Endothelial cell of umbilical vein (primary cell): ENCODE measurements around the gene NUDT16L1. TPM values are rescaled to one million over a fixed set of nuclear protein-coding genes. Genes with fewer than 3 reads are reported as not detected.

Experiments
- BruUV-seq: library from RNA; stranded (reverse); fragments of 400-500 nt; replicated peaks from 2 replicates; lab custom pipeline; 2021; lab: Mats Ljungman, UMichigan
- CTCF ChIA-PET: fragments of 300-600, 350-600 bp; sonication (Branson Sonifier 250); formaldehyde crosslinking; loops from one replicate; lab custom pipeline; 2021; ENCODE audit warnings: antibody characterized with exemption, inconsistent platforms; lab: Charles Lee
- POLR2A ChIA-PET: fragments of 300-600, 350-600 bp; sonication (Branson Sonifier 250); formaldehyde crosslinking; loops from one replicate; lab custom pipeline; 2021; ENCODE audit warnings: antibody characterized with exemption, inconsistent platforms; lab: Charles Lee
- DNase-seq: peaks from one replicate; pipeline ENCODE4 v3.0.0-alpha.2; 2011; ENCODE audit warnings: low read depth, low spot score
- FAIRE-seq: peaks from 2 replicates; lab custom pipeline; 2011; peaks lifted over from hg19 to GRCh38; lab: Jason Lieb, UNC
- H2AFZ ChIP-seq: 2 replicates; pipeline ENCODE4 v1.6.0; 2012; ENCODE audit warnings: low read depth, low read length, control low read depth, inconsistent platforms
- H3K27ac ChIP-seq: 2 replicates; pipeline ENCODE4 v1.5.1; 2011; ENCODE audit warnings: low read depth, mild to moderate bottlenecking, control low read depth, low read length, moderate library complexity; ENCODE audit not compliant: insufficient read depth
- H3K27me3 ChIP-seq, 2 experiments: 2 replicates each; pipeline versions ENCODE4 v1.6.0 to v1.6.1; 2011; ENCODE audit warnings: low read length in 2 of 2, mixed read lengths in 1 of 2; ENCODE audit not compliant: control insufficient read depth in 2 of 2, insufficient read depth in 2 of 2
- H3K36me3 ChIP-seq, 2 experiments: 2 replicates in 1 of 2; 3 replicates in 1 of 2; pipeline ENCODE4 v1.5.1; 2011; ENCODE audit warnings: low read length in 2 of 2, mild to moderate bottlenecking in 1 of 2, moderate library complexity in 1 of 2; ENCODE audit not compliant: control insufficient read depth in 2 of 2, insufficient read depth in 2 of 2; ENCODE audit errors: extremely low read depth in 1 of 2
- H3K4me1 ChIP-seq: 3 replicates; pipeline ENCODE4 v1.5.1; 2011; ENCODE audit warnings: mild to moderate bottlenecking, low read length; ENCODE audit not compliant: control insufficient read depth, insufficient read depth; ENCODE audit errors: extremely low read depth
- H3K4me2 ChIP-seq: 2 replicates; pipeline ENCODE4 v1.6.1; 2011; ENCODE audit warnings: low read length, control low read depth, mixed read lengths; ENCODE audit not compliant: insufficient read depth
- H3K4me3 ChIP-seq, 3 experiments: fragments of 200-600 bp in 1 of 3; sonication (generic), shearing (Covaris generic) in 1 of 3; replicated peaks in 1 of 3; 2 replicates each; pipeline ENCODE4 v1.5.1; 2011 to 2016; ENCODE audit warnings: control low read depth in 3 of 3, low read length in 3 of 3, mild to moderate bottlenecking in 2 of 3, inconsistent platforms in 1 of 3, low read depth in 1 of 3, moderate library complexity in 1 of 3; ENCODE audit not compliant: insufficient read depth in 1 of 3
- H3K79me2 ChIP-seq: 2 replicates; pipeline ENCODE4 v1.6.0; 2012; ENCODE audit warnings: low read length, inconsistent platforms; ENCODE audit not compliant: control insufficient read depth, insufficient read depth
- H3K9ac ChIP-seq: replicated peaks from 2 replicates; pipeline ENCODE3; 2011; ENCODE audit warnings: low read length, control low read depth; ENCODE audit not compliant: insufficient read depth; ENCODE audit errors: extremely low read depth
- H3K9me1 ChIP-seq: replicated peaks from 3 replicates; pipeline ENCODE4 v1.6.0; 2011; ENCODE audit warnings: mild to moderate bottlenecking, low read length; ENCODE audit not compliant: control insufficient read depth, insufficient read depth; ENCODE audit errors: extremely low read depth
- H3K9me3 ChIP-seq: replicated peaks from 2 replicates; pipeline ENCODE4 v1.5.1; 2012; ENCODE audit warnings: low read length, inconsistent platforms; ENCODE audit not compliant: control insufficient read depth, insufficient read depth
- H4K20me1 ChIP-seq: replicated peaks from 2 replicates; pipeline ENCODE3; 2011; ENCODE audit warnings: mild to moderate bottlenecking, low read length; ENCODE audit not compliant: control insufficient read depth, insufficient read depth; ENCODE audit errors: extremely low read depth
- CTCF ChIP-seq, 2 donors: IDR thresholded peaks; 1 replicate in 1 of 2; 2 replicates in 1 of 2; pipeline ENCODE4 v1.5.1; 2011; ENCODE audit warnings: low read length in 2 of 2, mild to moderate bottlenecking in 2 of 2, moderate library complexity in 2 of 2, control low read depth in 1 of 2, inconsistent platforms in 1 of 2, low read depth in 1 of 2; ENCODE audit not compliant: insufficient read depth in 1 of 2; ENCODE audit errors: extremely low read depth in 1 of 2
- EZH2 ChIP-seq: IDR thresholded peaks from 2 replicates; pipeline ENCODE4 v1.6.1; 2012; ENCODE audit warnings: borderline replicate concordance, low read depth, mild to moderate bottlenecking, moderate library complexity, low read length, inconsistent platforms; ENCODE audit not compliant: severe bottlenecking
- FOS ChIP-seq: IDR thresholded peaks from 2 replicates; pipeline ENCODE4 v1.6.1; 2011; ENCODE audit warnings: mild to moderate bottlenecking, low read length, moderate library complexity, borderline replicate concordance; ENCODE audit not compliant: insufficient read depth
- GATA2 ChIP-seq: IDR thresholded peaks from 2 replicates; pipeline ENCODE4 v1.7.0; 2011; ENCODE audit warnings: low read depth, mild to moderate bottlenecking, moderate library complexity, mixed read lengths, low read length; ENCODE audit not compliant: insufficient read length, insufficient read depth
- JUN ChIP-seq: IDR thresholded peaks from 2 replicates; pipeline ENCODE4 v1.6.1; 2011; ENCODE audit warnings: borderline replicate concordance, low read depth; ENCODE audit not compliant: insufficient read length, insufficient read depth
- MAX ChIP-seq: IDR thresholded peaks from 2 replicates; pipeline ENCODE4 v1.6.1; 2011; ENCODE audit not compliant: insufficient read depth, insufficient read length
- MYC ChIP-seq: IDR thresholded peaks from one replicate; pipeline ENCODE4 v1.6.1; 2011; ENCODE audit warnings: mild to moderate bottlenecking, low read depth, low read length
- POLR2A ChIP-seq: IDR thresholded peaks from 2 replicates; pipeline ENCODE4 v1.6.1; 2012; ENCODE audit warnings: low read depth, mild to moderate bottlenecking, control low read depth, low read length
- POLR2AphosphoS5 ChIP-seq: IDR thresholded peaks from 2 replicates; pipeline ENCODE4 v1.6.1; 2012; ENCODE audit warnings: low read depth, mild to moderate bottlenecking, control low read depth, low read length, moderate library complexity; ENCODE audit not compliant: insufficient read depth
- dilution Hi-C: fragments of 300-500 bp; cut with MboI; formaldehyde crosslinking; loops from one replicate; pipeline ENCODE4 v1.15.0; 2019; ENCODE audit warnings: low sequenced_read_pairs; ENCODE audit not compliant: extremely low pct_ligation_motif_present
- intact Hi-C: fragments of 100-400 bp; cut with micrococcal nuclease; formaldehyde crosslinking; loops from one replicate; pipeline ENCODE4 v1.10.0; 2022
- polyA plus RNA-seq, 4 experiments: library from polyadenylated mRNA; depleted of rRNA in 3 of 4; stranded (reverse) in 3 of 4; unstranded in 1 of 4; fragments of >200 nt; gene quantifications; 2 replicates each; pipeline versions ENCODE4 v1.2.1 to v1.2.3, GENCODE V29; 2011 to 2012; ENCODE audit warnings: missing spikeins in 1 of 4
- total RNA-seq: library from RNA; stranded (reverse); gene quantifications from 2 replicates; pipeline ENCODE4 v1.2.3, GENCODE V29; 2021

Gene NUDT16L1
- total and polyA plus RNA-seq, 2 donors (not counting 3 experiments of a cell fraction or from before 2014, with no cell fraction given), result 24.7 to 53.1 TPM

GRCh38 chr16:4649744-4650442 lies 43.5 kb upstream of the NUDT16L1 start:
- H3K27me3 ChIP-seq, result no peaks in the 10 kb centered on the region
- no peak overlapping the region for H2AFZ ChIP-seq
- no peak overlapping the region for H3K4me2 ChIP-seq
- H3K36me3 ChIP-seq, result peaks cover 4 to 38% of the 10 kb centered on the region in 2 experiments
- H4K20me1 ChIP-seq, result no peaks in the 10 kb centered on the region
- ChIA-PET CTCF (interaction anchor here (0.6 to 1.9 kb wide), 11 partner anchors 9 to 117 kb away, joined by 3 to 14 read pairs (median 3); partner anchors contain the start of gene MGRN1), POLR2A (no interaction called here)
- H3K9me1 ChIP-seq, result no peaks in the 10 kb centered on the region
- no peak for TF ChIP-seq MAX
- TF ChIP-seq MYC, result no peak
- no peak for TF ChIP-seq POLR2AphosphoS5
- no peak for TF ChIP-seq FOS
- no peak for TF ChIP-seq EZH2
- no peak for TF ChIP-seq CTCF (IDR thresholded peaks at IDR 0.05; ENCODE audit: extremely low read depth in 1 of 2, insufficient read depth in 1 of 2, low read depth in 1 of 2, low read length in 2 of 2)
- TF ChIP-seq GATA2, result no peak
- TF ChIP-seq POLR2A, result no peak
- no peak for TF ChIP-seq JUN
- intact Hi-C loops (loop anchor here (2.0 kb wide), 1 partner anchor 25 kb away; the partner anchor contains the start of gene MGRN1), dilution Hi-C loops (no loop called here)
- H3K4me1 ChIP-seq, result no peaks in the 10 kb centered on the region
- no peak for DNase-seq
- FAIRE-seq, result no peak
- no peak overlapping the region for H3K9ac ChIP-seq
- no peak overlapping the region for H3K27ac ChIP-seq
- H3K79me2 ChIP-seq, result peaks cover 20% of the 10 kb centered on the region
- H3K9me3 ChIP-seq, result no peaks in the 10 kb centered on the region
- no TSS peak for BruUV-seq
- no peak overlapping the region for H3K4me3 ChIP-seq
